ENCODE measurements around the gene FRK. TPM values are rescaled to one million over a fixed set of nuclear protein-coding genes. Genes with fewer than 3 reads are reported as not detected.
"Not testable (repeated sequence)": the region's sequence is repeated elsewhere in the genome, so short reads cannot be mapped to it uniquely, and the experiment has no call there.

FRK gene
- total RNA-seq, 1 donor from 2014 or later, result 8.1 TPM

GRCh38 chr6:115976321-115976870, 84.3 kb downstream of the FRK start:
- no peak for TF ChIP-seq CTCF (conservative IDR thresholded peaks at IDR 0.05; ENCODE audit: low read depth, low read length)
- DNase-seq (ENCODE audit: low read depth), result no peak
- H3K4me3 ChIP-seq (ENCODE audit: low read depth, low read length), result no peak overlapping the region

GRCh38 chr6:115972679-115973078, 88.0 kb downstream of the FRK start:
- no peak overlapping the region for H3K4me3 ChIP-seq (ENCODE audit: low read depth, low read length)
- peak; percentile 28 for TF ChIP-seq CTCF (conservative IDR thresholded peaks at IDR 0.05; ENCODE audit: low read depth, low read length)
- DNase-seq (ENCODE audit: low read depth), result no peak

- no peak for TF ChIP-seq CTCF (conservative IDR thresholded peaks at IDR 0.05; ENCODE audit: low read depth, low read length)
These were observed 88.9 kb downstream of the FRK start for GRCh38 chr6:115971785-115972184.

GRCh38 chr6:115969930-115970273, 90.8 kb downstream of the FRK start:
- TF ChIP-seq CTCF (conservative IDR thresholded peaks at IDR 0.05; ENCODE audit: low read depth, low read length), result no peak
- DNase-seq (ENCODE audit: low read depth), result no peak
- H3K4me3 ChIP-seq (ENCODE audit: low read depth, low read length), result no peak overlapping the region

More at GRCh38 chr6:115971785-115972184, 88.9 kb downstream of the FRK start:
- no peak overlapping the region for H3K4me3 ChIP-seq (ENCODE audit: low read depth, low read length)
- no peak for DNase-seq (ENCODE audit: low read depth)

GRCh38 chr6:115969207-115969929, 91.3 kb downstream of the FRK start:
- no peak overlapping the region for H3K4me3 ChIP-seq (ENCODE audit: low read depth, low read length)
- peak; percentile 26 for TF ChIP-seq CTCF (conservative IDR thresholded peaks at IDR 0.05; ENCODE audit: low read depth, low read length)
- no peak for DNase-seq (ENCODE audit: low read depth)

GRCh38 chr6:115960286-115960685, 100.4 kb downstream of the FRK start:
- not testable (repeated sequence) for DNase-seq (ENCODE audit: low read depth); H3K4me3 ChIP-seq (ENCODE audit: low read depth, low read length)

GRCh38 chr6:115958958-115959357, 101.7 kb downstream of the FRK start:
- no peak for DNase-seq (ENCODE audit: low read depth)
- H3K4me3 ChIP-seq (ENCODE audit: low read depth, low read length), result no peak overlapping the region
- no peak for TF ChIP-seq CTCF (conservative IDR thresholded peaks at IDR 0.05; ENCODE audit: low read depth, low read length)
